Parathyroid adenoma (tissue), 2 donors: ENCODE data around the gene TRIM29.

Source experiments
- H2AFZ ChIP-seq: fragments of 300-600 bp; sonication (generic); one replicate; pipeline ENCODE4 v1.7.0; 2017; ENCODE audit warnings: antibody characterized with exemption, mild to moderate bottlenecking
- H3K27ac ChIP-seq: fragments of 300-600 bp; sonication (generic); one replicate; pipeline ENCODE4 v1.7.0; 2017
- H3K27me3 ChIP-seq: fragments of 300-600 bp; sonication (generic); one replicate; pipeline ENCODE4 v1.7.0; 2017; ENCODE audit warnings: low read length; ENCODE audit not compliant: control insufficient read depth, insufficient read depth
- H3K36me3 ChIP-seq: fragments of 300-600 bp; sonication (generic); one replicate; pipeline ENCODE4 v1.7.0; 2017; ENCODE audit warnings: low read length; ENCODE audit not compliant: control insufficient read depth, insufficient read depth
- H3K4me1 ChIP-seq: fragments of 300-600 bp; sonication (generic); one replicate; pipeline ENCODE4 v1.7.0; 2017; ENCODE audit warnings: control low read depth
- H3K4me2 ChIP-seq: fragments of 300-600 bp; sonication (generic); one replicate; pipeline ENCODE4 v1.7.0; 2017; ENCODE audit warnings: low read length
- H3K4me3 ChIP-seq: fragments of 300-600 bp; sonication (generic); one replicate; pipeline ENCODE4 v1.7.0; 2017; ENCODE audit warnings: low read depth, low read length
- H3K79me2 ChIP-seq: fragments of 300-600 bp; sonication (generic); one replicate; pipeline ENCODE4 v1.7.0; 2017; ENCODE audit warnings: control low read depth
- H3K9ac ChIP-seq: fragments of 300-600 bp; sonication (generic); one replicate; pipeline ENCODE4 v1.7.0; 2017; ENCODE audit warnings: mild to moderate bottlenecking
- H3K9me3 ChIP-seq: fragments of 300-600 bp; sonication (generic); one replicate; pipeline ENCODE4 v1.7.0; 2017; ENCODE audit warnings: low read length; ENCODE audit not compliant: control insufficient read depth
- CTCF ChIP-seq: fragments of 300-600 bp; sonication (generic); IDR thresholded peaks from one replicate; pipeline ENCODE4 v1.7.0; 2017; ENCODE audit warnings: antibody characterized with exemption, mild to moderate bottlenecking
- donor health status: primary hyperparathyroidism.

Gene TRIM29

GRCh38 chr11:120095516-120095915, 42.4 kb downstream of the TRIM29 start:
- H3K79me2 ChIP-seq: no peaks in the 10 kb centered on the region
- H3K9me3 ChIP-seq: no peaks in the 10 kb centered on the region
- H3K4me3 ChIP-seq: no peak overlapping the region
- no peak for TF ChIP-seq CTCF
- H3K27me3 ChIP-seq: no peaks in the 10 kb centered on the region
- H3K4me1 ChIP-seq: no peaks in the 10 kb centered on the region
- no peak overlapping the region for H3K27ac ChIP-seq
- H3K4me2 ChIP-seq: no peak overlapping the region
- no peak overlapping the region for H3K9ac ChIP-seq
- no peaks in the 10 kb centered on the region for H3K36me3 ChIP-seq
- no peak overlapping the region for H2AFZ ChIP-seq

GRCh38 chr11:120091701-120092100, 46.2 kb downstream of the TRIM29 start:
- Histone ChIP-seq H3K9ac (no peak overlapping the region), H2AFZ (no peak overlapping the region), H3K4me2 (no peak overlapping the region), H3K79me2 (no peaks in the 10 kb centered on the region), H3K27ac (no peak overlapping the region), H3K36me3 (no peaks in the 10 kb centered on the region), H3K4me1 (no peaks in the 10 kb centered on the region), H3K4me3 (no peak overlapping the region), H3K27me3 (no peaks in the 10 kb centered on the region), H3K9me3 (no peaks in the 10 kb centered on the region)
- no peak for TF ChIP-seq CTCF

- H3K79me2 ChIP-seq: no peaks in the 10 kb centered on the region
Observed at GRCh38 chr11:120091121-120091520, 46.8 kb downstream of the TRIM29 start.

GRCh38 chr11:120090411-120090810, 47.5 kb downstream of the TRIM29 start:
- no peaks in the 10 kb centered on the region for H3K27me3 ChIP-seq
- no peak overlapping the region for H3K27ac ChIP-seq
- H3K4me1 ChIP-seq: no peaks in the 10 kb centered on the region
- no peak overlapping the region for H3K9ac ChIP-seq
- H3K79me2 ChIP-seq: no peaks in the 10 kb centered on the region
- no peaks in the 10 kb centered on the region for H3K36me3 ChIP-seq
- H3K4me2 ChIP-seq: no peak overlapping the region
- no peaks in the 10 kb centered on the region for H3K9me3 ChIP-seq
- H2AFZ ChIP-seq: no peak overlapping the region
- TF ChIP-seq CTCF: no peak
- H3K4me3 ChIP-seq: no peak overlapping the region

More at GRCh38 chr11:120091121-120091520, 46.8 kb downstream of the TRIM29 start:
- no peak for TF ChIP-seq CTCF
- H3K27ac ChIP-seq: no peak overlapping the region
- no peaks in the 10 kb centered on the region for H3K4me1 ChIP-seq
- H3K4me3 ChIP-seq: no peak overlapping the region
- H3K9ac ChIP-seq: no peak overlapping the region
- H3K4me2 ChIP-seq: no peak overlapping the region
- no peaks in the 10 kb centered on the region for H3K27me3 ChIP-seq
- H3K36me3 ChIP-seq: no peaks in the 10 kb centered on the region
- H3K9me3 ChIP-seq: no peaks in the 10 kb centered on the region
- H2AFZ ChIP-seq: no peak overlapping the region

- Histone ChIP-seq H3K27me3 (no peaks in the 10 kb centered on the region), H3K9me3 (no peaks in the 10 kb centered on the region), H3K36me3 (no peaks in the 10 kb centered on the region), H3K4me1 (no peaks in the 10 kb centered on the region), H3K4me3 (no peak overlapping the region), H3K9ac (no peak overlapping the region), H3K79me2 (no peaks in the 10 kb centered on the region), H3K27ac (no peak overlapping the region), H2AFZ (no peak overlapping the region), H3K4me2 (no peak overlapping the region)
- no peak for TF ChIP-seq CTCF
Observed at GRCh38 chr11:120089036-120090001, 48.6 kb downstream of the TRIM29 start.
